HG03103 (cell line): ENCODE measurements around the gene S100A11.

ENCODE experiments used
- ATAC-seq: cut with Tn5 transposase; IDR thresholded peaks from one replicate; pipeline ENCODE4 v1.9.1; 2021; ENCODE audit warnings: low read depth; ENCODE audit not compliant: unreplicated experiment

S100A11 gene

DNA sequence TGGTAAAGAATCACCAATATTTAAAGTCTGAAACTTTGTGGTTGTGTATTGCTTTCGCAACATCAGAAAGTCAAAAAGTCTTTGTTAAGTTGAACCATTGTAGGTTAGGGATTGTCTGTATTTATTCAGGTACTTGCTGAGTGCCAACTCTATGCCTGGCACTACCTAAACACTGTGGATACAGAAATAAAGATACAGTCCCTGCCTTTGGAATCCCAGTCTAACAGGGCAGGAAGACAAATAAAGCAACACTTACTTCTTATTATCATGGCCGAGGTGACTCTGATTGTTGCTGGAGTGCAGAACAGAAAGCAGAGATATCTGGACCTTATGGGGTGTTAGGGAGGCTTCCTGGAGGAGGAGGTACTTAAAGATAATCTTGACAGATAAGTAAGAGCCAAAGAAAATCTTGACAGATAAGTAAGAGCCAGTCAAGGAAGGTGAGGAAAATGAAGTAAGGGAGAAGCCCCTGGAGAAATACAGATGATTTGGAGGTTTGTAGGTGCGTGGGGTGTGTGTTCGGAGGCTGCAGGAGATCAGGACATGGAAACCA, 31.4 kb downstream of the S100A11 start:
- ATAC-seq, result no peak

DNA sequence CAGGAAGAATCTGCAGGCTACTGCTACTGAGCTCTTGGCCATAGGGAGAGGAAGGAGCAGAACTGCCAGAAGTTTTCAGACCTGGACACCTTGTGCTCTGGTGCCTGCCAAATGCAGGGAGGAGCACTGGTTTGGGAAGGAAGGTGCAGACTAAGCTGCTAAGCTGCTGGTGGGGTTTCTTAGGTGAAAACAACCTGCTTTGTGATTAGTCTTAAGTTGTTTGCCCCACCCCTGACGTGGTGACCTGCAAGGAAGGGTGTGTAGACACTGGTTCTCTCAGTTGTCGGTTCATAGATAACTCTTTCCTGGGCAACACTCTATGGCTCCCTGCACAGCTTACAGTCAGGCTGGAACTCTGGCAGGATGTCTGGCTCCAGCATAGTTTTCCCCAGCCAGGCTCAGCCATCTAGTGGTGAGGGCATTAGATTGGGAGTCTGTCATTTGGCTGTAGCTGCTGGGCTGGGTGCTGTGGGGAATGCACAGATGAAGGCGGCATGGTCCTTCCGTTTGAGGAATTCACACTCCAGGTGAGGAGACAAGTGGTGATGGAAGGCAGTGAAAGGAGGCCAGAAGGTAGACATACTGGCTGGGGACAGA, 32.9 kb downstream of the S100A11 start:
- no peak for ATAC-seq

DNA sequence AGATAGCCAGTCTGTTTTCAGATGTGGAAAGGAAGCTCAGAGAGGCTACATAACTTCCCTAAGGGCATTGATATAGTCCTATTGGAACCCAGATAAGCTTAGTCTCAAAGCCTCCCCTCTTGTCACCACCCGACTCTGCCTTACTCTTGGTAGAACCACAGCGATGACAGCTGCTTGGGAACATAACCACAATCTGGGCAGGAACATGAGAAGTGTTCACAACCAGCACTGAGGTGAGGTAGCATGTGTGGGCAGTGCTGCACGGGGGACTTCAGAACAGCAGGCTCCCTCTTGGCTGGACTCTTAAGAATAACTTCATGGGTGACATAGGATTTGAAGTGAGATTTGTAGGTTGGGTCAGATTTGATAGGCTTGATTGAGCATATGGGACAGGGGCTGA, 33.8 kb downstream of the S100A11 start:
- ATAC-seq, result no peak

DNA sequence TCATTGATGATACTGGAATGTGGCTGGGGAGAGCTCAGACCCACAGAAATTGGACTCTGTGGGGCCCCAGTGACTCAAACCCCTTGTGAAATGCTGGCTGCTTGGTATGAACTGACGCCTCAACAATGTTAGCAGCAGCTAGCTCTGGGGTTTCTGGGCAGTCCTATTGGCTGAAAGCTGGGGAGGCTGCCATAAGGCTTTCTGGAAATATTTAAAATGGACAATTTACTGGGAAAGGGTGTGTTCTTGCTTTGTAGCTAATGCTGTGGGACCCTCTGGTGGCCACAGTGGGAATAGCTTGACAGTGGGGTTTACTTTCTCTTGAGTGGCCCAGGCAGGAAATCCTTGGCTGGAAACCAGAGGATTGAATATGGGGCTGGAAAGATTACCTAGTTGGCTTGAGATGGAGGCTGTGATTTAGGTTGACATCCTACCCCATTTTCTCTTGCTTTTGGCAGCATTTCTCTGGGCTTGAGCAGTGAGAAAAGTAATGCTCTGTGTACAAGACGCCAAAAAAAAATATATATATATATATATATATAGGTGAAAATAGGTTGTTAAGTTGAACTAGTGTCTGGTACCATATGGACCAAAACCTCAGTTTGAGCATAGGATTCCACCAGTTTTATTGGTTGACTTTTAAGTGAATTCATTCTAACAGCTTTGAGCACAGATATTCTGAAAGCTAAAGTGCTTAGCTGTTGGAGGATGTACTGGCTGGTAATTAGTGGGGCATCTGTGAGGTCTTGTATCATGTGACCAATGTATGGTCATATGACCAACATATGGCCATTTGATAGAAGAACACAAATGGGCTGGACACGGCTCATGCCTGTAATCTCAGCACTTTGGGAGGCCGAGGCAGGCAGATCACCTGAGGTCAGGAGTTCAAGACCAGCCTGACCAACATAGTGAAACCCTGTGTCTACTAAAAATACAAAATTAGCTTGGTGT, 34.9 kb downstream of the S100A11 start:
- ATAC-seq, result no peak

- no peak for ATAC-seq
These were observed 35.7 kb downstream of the S100A11 start for GRCh38 chr1:152000964-152001630.

- ATAC-seq, result no peak
These were observed 38.0 kb downstream of the S100A11 start for GRCh38 chr1:151998611-151999362.

- ATAC-seq, result no peak
These were observed 39.6 kb downstream of the S100A11 start for GRCh38 chr1:151997284-151997570.

DNA sequence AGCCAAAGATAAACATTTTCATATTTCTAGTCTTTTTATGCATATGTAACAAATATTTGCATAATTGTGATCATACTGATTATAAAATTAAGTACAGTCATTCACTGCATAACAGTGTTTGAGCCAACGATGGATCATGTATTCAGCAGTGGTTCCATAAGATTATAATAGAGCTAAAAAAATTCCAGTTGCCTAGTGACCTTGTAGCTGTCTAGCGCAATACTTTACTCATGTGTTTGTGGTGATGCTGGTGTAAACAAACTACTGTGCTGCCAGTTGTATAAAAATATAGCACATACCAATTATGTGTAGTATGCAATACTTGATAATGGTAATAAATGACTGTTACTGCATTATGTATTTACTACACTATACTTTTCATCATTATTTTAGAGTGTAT, 41.0 kb downstream of the S100A11 start:
- ATAC-seq, result no peak

- ATAC-seq, result no peak
These were observed 41.8 kb downstream of the S100A11 start for GRCh38 chr1:151994956-151995355.

- no peak for ATAC-seq
These were observed 42.9 kb downstream of the S100A11 start, which contains the start of gene S100A10 for GRCh38 chr1:151993734-151994496. TSS of gene S100A10 (minus strand) at chr1:151993859. CDS start at chr1:151986230, 7,629 bp downstream.

DNA sequence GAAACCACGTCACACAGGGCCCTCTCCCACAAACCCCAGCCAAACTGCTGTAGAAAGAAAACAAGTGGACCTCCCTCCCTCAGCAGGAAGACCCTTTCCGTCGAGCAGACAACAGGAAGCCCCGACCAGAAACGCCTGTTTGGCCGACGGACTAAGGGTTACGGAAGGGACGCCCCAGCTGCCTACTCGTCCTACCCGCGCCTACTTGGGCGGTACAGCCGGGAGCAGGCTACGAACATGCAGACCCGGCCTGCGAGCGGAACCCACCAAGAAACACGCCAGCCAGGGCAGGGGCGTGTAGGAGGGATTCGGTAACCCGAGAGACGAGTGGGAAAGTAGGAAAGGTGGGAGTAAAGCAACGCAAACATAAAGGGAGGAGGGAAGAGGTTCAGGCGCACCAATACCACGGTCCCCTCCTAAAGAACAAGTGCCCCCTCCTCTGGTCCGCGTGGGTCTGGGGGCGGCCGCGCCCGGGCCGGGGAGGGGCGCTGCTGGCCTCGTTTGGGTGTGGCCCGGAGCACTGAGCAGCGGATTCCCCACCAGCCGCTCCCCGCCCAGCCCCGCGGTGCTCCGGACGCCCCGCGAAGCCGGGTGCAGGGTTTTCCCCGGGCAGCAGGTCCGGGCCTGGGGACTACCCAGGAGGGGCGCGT, 43.6 kb downstream of the S100A11 start:
- ATAC-seq, result no peak

DNA sequence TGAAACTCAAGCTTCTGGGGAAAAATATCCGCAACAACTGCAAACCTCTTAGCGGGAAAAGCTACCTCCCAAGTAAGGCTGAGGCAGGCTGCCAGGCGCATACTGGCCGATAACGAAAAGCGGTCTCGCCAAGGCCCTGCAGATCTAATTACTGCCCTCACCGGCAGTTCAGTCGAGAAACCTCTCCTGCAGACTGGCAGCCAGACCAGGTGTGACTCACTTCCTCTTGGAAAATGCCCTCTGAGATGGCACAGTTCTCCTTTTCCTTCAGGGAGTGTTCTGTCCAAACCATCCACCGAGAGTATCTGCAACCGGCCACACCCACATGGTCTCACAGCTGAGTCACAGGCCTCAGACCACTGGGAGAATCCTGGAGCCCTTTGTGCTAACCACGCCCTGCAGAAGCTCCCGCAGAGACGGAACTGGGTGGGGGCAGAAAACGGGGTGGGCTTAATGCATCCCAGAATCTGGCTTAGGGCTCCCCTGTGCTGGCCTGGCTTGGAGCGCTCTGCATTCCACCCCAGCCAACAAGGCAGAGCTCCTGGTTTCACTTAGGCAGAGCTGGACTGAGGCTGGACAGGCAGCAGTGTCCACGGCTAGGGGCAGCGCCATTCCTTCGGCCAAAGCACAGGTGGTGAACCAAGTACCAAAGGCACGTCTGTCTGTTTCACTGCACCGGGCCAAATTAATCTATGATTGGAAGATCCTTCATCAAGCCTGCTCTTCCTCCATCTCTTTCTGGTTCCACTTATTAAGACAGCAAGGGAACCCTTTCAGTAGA, 44.3 kb downstream of the S100A11 start:
- ATAC-seq, result no peak

- ATAC-seq, result no peak
These were observed 45.0 kb downstream of the S100A11 start for GRCh38 chr1:151991663-151992302.

GRCh38 chr1:151990856-151991198, 46.0 kb downstream of the S100A11 start:
- no peak for ATAC-seq

- ATAC-seq, result no peak
These were observed 46.5 kb downstream of the S100A11 start for GRCh38 chr1:151990058-151990855.

- ATAC-seq, result no peak
These were observed 47.5 kb downstream of the S100A11 start for GRCh38 chr1:151989211-151989862.

DNA sequence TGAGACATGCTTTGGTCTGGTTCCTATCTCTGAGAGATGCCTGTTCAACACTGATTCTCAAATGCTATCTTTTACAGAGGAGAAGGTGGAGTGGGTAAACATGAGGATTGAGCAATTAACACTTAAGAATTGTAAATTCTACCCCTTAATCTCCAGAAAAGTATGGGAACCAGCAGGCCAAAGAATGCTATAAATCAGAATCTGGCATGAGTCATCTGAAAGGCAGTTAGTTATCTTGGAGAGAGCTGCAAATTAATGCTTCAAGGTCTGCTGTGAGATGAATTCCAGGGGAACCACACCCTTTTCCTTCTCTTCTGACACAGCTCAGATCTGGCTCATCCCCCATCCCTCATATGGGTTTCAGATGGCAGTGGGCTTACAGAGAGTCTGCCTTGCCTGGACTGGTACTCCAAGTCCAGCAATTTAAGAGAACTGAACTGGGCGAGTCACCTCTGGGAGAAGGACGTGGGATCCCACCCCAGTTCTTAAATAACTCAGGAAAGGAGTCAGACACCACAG, 48.3 kb downstream of the S100A11 start:
- no peak for ATAC-seq
